GM13976 (cell line): Measurements from ENCODE around the gene SLC16A6.
"Not testable (repeated sequence)": the region's sequence is repeated elsewhere in the genome, so short reads cannot be mapped to it uniquely, and the experiment has no call there.

ENCODE experiments used
- DNase-seq: peaks from one replicate; pipeline ENCODE4 v3.0.0; 2012; ENCODE audit warnings: low spot score
- CTCF ChIP-seq: IDR thresholded peaks from 2 replicates; pipeline ENCODE4 v1.5.1; 2012; ENCODE audit warnings: borderline replicate concordance, mild to moderate bottlenecking; ENCODE audit not compliant: insufficient read depth; ENCODE audit errors: extremely low read depth, missing control alignments, control extremely low read depth
- in situ Hi-C: fragments of 300-500 bp; cut with MboI; formaldehyde crosslinking; loops from one replicate; pipeline ENCODE4 v1.12.0; 2022; ENCODE audit warnings: low sequenced_read_pairs, mixed read lengths, inconsistent platforms; ENCODE audit not compliant: unreplicated experiment

The SLC16A6 gene

GRCh38 chr17:68290268-68290954 is 516 bp downstream of the SLC16A6 start:
- no peak for TF ChIP-seq CTCF
- in situ Hi-C loops = no loop called here
- DNase-seq = peak; percentile 61

GRCh38 chr17:68289936-68290267 is 1.0 kb downstream of the SLC16A6 start:
- in situ Hi-C loops = no loop called here
- TF ChIP-seq CTCF = no peak
- no peak for DNase-seq

- DNase-seq = no peak
Measured at GRCh38 chr17:68289473-68289872, 1.5 kb downstream of the SLC16A6 start.

GRCh38 chr17:68288804-68289203 is 2.1 kb downstream of the SLC16A6 start:
- peak; percentile 59 for DNase-seq
- no peak for TF ChIP-seq CTCF
- in situ Hi-C loops = no loop called here

More at GRCh38 chr17:68289473-68289872, 1.5 kb downstream of the SLC16A6 start:
- in situ Hi-C loops = no loop called here
- no peak for TF ChIP-seq CTCF

- in situ Hi-C loops = no loop called here
- TF ChIP-seq CTCF = no peak
- peak; percentile 64 for DNase-seq
Measured at GRCh38 chr17:68288375-68288774, 2.6 kb downstream of the SLC16A6 start.

- in situ Hi-C loops = not testable (repeated sequence)
Measured at GRCh38 chr17:68281965-68282364, 9.0 kb downstream of the SLC16A6 start.

GRCh38 chr17:68277807-68278206 is 13.1 kb downstream of the SLC16A6 start:
- no peak for TF ChIP-seq CTCF
- in situ Hi-C loops = no loop called here

More at GRCh38 chr17:68281965-68282364, 9.0 kb downstream of the SLC16A6 start:
- DNase-seq = not testable (repeated sequence)

GRCh38 chr17:68276339-68276738 is 14.6 kb downstream of the SLC16A6 start:
- DNase-seq, in situ Hi-C loops: not testable (repeated sequence)

More at GRCh38 chr17:68277807-68278206, 13.1 kb downstream of the SLC16A6 start:
- no peak for DNase-seq
